GM15510 (cell line): ENCODE results near the gene CTNNBIP1.

ENCODE experiments used
- POLR2A ChIP-seq: IDR thresholded peaks from 3 replicates; pipeline ENCODE4 v1.6.1; 2011; ENCODE audit warnings: borderline replicate concordance; ENCODE audit not compliant: insufficient read length; ENCODE audit errors: extremely low read depth

The CTNNBIP1 gene

DNA sequence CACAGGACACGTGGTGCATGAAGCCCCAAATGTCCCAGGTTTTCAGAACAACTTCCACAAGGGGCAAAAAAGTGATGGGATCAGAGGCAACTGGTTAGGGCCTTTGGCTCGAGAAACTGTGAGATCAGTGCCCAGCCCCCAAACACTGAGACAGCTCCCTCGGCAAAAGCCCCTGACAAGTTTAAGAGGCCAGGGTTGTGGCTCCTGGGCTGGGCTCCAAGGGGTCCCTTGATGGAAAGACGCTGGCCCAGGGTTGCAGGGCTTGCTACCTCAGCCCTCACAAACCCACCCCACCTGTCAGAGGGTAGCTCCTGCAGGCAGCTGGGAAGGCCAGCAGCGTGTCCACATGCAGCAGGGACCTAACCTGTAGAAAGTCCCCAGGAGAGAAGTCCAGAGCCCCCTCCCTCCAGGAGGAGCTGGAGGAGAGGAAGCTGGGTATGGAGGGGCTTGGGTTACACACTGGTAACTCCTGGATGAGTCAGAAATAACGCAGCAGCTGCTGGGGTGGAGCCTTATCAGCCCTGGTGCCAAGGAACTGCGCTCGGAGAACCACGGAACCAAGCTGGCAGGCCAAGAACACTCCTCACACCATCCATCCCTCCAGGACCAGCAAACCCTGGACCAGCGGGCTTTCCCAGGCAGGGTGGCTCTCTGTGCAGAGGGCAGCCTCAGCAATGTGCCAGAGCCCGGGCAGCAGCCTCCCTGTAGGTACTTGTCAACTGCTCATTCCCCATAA lies 37.5 kb downstream of the CTNNBIP1 start:
- no peak for TF ChIP-seq POLR2A

GRCh38 chr1:9871707-9872425 lies 38.2 kb downstream of the CTNNBIP1 start:
- no peak for TF ChIP-seq POLR2A

DNA sequence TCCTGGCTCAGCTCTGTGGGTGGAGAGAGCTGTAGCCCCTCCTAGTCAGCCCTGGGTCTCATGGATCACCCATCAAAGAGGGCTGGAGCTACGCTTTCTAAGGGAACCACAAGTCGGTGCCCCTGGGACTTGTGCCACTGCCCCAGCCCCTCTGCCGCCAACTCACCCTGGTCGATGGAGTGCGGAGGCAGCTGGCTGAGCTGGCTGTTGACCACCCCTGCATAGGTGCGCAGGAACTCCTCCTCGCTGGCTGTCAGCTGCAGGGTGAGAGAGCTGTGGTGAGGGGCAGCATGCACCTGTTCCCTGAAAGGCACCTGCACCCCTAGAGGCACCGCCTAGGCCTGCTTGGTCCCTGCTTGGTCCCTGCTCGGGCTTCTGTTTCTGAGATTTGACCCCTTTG lies 39.0 kb downstream of the CTNNBIP1 start:
- no peak for TF ChIP-seq POLR2A

DNA sequence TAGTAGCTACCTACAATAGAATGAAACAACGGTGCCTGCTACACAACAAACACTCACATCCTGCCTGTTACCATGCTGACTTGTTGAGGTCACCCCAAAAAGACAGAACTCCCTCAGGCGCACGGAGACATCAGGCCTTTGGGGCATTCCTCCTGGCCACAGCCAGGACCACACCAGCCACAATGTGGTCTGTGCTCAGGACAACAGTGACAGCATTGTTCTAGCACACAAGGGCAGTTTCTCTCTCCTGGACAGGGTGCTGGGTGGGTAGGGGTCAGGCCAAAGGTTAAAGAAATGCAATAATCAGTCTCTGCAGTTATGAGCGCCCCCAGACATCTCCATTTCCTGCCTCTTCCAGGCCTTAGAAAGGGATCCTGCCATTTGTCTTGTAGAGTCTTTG lies 39.5 kb downstream of the CTNNBIP1 start:
- no peak for TF ChIP-seq POLR2A

DNA sequence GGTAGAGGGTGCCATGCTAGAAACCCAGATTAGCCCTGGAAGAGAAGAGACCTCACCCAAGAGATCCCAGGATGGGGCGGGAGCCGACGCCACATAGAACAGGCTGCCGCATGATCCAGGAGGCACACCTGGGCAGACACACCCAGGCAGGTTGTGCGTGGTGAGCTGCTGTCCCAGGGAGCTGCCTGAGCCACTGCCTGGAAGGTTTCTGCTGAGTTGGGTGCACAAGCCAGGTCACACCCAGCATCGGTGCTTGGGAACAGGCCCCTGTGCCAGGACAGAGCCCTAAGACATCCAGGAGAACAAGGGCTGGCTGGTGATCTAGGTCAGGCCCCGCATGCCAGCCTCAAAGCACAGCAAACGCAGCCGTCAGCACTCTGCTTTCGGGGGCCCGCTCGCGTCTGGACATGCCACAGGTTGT lies 40.2 kb downstream of the CTNNBIP1 start:
- TF ChIP-seq POLR2A = no peak

GRCh38 chr1:9868244-9868590 lies 41.9 kb downstream of the CTNNBIP1 start:
- TF ChIP-seq POLR2A = no peak

GRCh38 chr1:9867408-9868243 lies 42.4 kb downstream of the CTNNBIP1 start:
- no peak for TF ChIP-seq POLR2A

DNA sequence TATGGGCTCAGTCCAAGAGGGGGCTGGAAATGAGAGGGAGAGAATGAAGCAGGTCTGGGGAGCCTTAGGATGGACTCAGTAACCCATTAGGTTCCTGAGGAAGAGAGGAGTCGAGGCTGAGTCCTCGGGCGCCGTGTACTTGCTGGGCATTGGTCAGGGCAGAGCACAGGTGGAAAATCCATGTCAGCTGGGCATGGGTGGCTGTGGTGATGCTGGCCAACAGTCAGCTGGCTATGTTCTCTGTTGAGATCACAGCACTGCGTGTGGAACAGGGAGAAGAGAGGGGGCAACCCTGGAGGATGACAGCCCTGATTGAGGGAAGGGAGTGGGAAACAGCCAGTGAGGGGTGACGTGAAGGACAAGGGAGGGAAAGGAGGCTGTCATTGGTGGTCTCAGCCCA lies 43.2 kb downstream of the CTNNBIP1 start:
- TF ChIP-seq POLR2A = no peak

DNA sequence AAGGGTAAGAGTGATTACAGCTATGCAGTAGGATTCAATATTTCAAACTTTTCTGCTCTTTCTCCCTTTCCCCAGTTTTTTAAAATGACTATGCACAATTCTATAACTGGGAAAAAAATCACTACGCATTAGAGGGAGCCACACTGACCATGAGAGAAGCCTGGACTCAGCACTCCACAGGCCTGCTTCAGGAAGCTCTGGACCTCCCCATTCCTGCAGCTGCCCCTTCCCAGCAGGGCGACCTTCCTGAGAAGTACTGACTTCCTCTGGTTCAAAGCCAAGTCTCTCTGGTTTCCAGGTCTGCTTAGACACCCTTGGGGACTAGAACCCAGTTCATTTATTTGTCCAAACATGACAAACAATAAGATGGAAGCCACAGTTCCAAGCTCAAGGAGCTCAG lies 44.3 kb downstream of the CTNNBIP1 start:
- no peak for TF ChIP-seq POLR2A

- TF ChIP-seq POLR2A = no peak
Measured at GRCh38 chr1:9863371-9863770, 46.7 kb downstream of the CTNNBIP1 start.

GRCh38 chr1:9861360-9861759 lies 48.7 kb downstream of the CTNNBIP1 start:
- no peak for TF ChIP-seq POLR2A

GRCh38 chr1:9860887-9861286 lies 49.2 kb downstream of the CTNNBIP1 start:
- no peak for TF ChIP-seq POLR2A

- TF ChIP-seq POLR2A = no peak
Measured at GRCh38 chr1:9859281-9860014, 50.6 kb downstream of the CTNNBIP1 start.

DNA sequence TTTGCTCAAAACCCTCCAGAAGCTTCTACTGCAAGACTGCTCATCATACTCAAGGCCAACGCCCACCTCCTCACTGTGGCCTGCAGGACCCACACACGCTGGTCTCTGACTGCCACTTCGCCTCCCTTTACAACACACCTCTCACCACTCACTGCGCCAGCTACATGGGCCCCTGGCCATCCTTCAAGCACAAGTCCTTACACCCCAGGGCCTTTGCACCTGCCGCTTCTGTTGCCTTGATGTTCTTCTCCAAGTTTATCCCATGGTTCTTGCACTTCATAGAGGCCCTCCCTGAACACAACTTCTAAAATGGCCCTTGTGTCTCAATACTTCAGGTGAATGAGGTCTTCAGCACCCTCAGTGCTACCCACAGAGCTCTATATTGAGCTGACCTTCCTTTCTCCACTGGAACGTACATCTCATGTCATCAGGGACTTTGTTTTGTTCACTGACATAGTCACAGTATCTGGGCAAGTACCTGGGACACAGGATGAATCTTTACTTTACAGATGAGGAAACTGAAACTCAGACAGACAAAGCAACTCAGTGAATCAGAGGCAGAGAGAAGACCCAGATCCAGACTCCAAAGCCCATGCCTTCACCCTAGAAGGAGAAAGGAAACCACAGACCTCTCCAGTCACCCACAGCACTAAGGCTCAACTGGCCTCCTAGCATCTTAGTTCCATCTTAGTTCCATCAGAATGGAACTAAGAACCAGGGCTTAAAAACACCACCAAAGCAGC lies 51.6 kb downstream of the CTNNBIP1 start:
- TF ChIP-seq POLR2A = no peak
